Amniotic stem cell (primary cell): ENCODE results near the gene PDE6A.
"Not testable (repeated sequence)": the region's sequence is repeated elsewhere in the genome, so short reads cannot be mapped to it uniquely, and the experiment has no call there.

Source experiments
- DNase-seq: peaks from one replicate; lab custom pipeline; 2025; lab: John Stamatoyannopoulos, UW

PDE6A gene

GRCh38 chr5:149860801-149861322, 83.7 kb downstream of the PDE6A start:
- no peak for DNase-seq

DNA sequence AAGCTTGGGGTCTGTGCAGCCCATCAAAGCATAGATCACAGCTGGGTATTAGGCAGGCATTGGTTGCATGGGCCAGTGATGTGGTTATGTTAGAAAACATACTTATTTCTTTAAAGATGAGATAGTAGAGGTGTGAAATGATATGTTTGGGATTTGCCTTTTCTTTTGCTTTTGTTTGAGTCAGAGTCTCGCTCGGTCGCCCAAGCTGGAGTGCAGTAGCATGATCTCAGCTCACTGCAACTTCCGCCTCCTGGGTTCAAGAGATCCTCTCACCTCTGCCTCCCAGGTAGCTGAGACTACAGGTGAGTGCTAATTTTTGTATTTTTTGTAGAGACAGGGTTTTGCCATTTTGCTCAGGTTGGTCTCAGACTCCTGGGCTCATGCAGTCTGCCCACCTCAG, 84.8 kb downstream of the PDE6A start:
- no peak for DNase-seq

- not testable (repeated sequence) for DNase-seq
These were observed 86.1 kb downstream of the PDE6A start for GRCh38 chr5:149858481-149858880.

DNA sequence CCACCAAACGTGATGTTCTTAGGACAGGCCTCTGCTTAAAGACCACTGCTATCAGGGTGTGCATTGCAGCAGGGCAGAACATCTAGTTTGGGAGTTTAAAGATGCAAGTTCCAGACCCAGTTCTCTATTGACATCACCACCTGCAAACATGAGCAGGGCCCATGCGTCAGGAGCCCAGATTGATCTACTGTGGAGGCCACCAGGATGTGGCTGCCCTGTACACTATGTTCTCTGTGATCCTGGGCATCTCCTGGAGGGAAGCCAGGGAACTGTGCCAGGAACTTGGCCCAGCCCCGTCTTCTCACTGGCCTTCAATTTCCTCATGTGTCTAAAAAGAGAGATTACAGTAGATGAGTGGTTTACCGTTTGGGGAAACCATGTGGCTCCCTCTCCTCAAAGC, 87.1 kb downstream of the PDE6A start:
- no peak for DNase-seq

GRCh38 chr5:149855366-149855765, 89.2 kb downstream of the PDE6A start:
- DNase-seq = no peak

- DNase-seq = no peak
These were observed 89.7 kb downstream of the PDE6A start for GRCh38 chr5:149854866-149855265.

DNA sequence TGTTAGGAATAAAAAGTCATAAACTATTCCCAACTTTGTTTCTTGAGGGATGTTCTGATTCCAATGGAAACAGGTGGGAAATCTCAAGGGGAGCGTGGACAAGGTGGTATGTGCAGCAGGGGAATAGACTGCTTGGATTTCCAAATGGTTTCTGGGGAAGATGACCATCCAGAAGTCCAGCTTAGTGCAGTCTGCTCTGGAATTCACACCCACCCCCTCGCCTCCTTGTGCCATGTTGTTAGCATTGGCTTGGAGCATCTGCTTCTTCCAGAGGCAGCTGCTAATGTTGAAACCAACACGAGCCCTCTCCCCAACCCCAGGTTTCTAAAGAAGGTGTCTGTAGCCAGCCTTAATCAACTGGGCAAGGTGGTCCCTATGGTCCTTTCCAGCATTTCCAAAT, 90.9 kb downstream of the PDE6A start:
- no peak for DNase-seq

DNA sequence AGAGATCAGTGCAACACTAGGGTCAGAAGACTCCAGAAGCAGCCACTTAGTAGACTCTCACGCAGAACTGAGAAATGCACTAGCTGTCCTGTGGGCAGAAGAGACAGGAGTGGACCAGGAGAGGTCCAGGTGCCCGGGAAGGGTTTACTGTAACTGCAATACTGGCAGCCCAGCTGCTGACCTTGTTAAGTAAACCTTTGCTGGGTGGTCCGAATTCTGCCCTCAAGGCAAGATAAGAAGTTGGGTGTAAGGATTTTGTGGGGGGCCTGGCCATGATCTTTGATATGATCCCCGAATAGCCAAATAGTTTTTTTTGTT, 91.3 kb downstream of the PDE6A start:
- no peak for DNase-seq

DNA sequence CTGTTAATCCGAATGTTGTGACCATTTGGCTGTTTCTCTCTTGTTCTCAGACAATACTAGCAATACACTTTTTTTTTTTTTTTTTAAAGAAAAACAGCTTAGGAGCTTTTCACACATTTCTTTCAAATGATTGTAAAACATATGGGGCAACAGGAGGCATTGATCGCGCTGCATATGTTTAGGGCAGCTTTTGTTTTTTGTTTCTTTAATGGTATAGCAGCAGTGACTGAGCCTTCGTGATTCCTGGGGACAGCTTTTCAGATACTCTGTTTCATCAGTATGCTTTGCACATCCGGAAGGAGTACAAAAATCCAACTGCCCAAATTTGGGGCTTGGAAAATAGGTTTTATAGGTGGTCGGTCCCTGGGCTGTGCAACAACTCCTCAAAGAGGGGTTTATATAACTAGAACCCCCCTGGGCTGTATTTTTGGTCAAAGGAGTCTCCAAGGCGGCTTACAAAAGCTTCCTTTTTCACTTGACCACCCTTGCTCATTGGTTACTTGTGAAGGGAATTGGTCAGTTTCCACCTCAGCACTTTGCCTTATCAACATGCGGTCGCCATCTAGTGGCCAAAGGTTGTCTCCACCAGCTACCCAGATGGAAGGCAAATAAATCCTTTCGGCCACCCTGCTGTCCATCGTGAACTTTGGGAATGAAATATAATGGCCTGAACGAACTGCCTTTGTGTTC, 91.8 kb downstream of the PDE6A start:
- peak; percentile 54 for DNase-seq

DNA sequence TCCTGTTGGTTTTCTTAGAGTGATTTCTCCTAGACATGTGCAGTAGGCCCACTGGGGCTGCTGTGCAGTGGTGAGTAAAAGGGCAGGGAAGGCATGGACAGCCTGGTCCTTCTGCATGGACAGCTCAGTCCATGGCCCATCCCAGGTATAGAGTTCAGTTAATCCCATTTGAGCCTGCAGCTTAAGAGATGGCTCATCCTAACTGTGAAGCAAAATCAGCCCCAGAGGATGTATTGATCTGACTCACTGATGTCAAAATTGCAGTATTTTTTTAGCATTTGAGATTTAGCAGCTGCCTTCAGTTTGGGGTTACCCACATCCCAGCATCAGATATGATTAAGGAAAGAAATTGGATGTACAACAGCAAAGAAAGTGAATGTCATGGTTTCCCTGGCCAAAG, 93.4 kb downstream of the PDE6A start:
- DNase-seq = no peak

- no peak for DNase-seq
These were observed 94.4 kb downstream of the PDE6A start for GRCh38 chr5:149849966-149850910.

DNA sequence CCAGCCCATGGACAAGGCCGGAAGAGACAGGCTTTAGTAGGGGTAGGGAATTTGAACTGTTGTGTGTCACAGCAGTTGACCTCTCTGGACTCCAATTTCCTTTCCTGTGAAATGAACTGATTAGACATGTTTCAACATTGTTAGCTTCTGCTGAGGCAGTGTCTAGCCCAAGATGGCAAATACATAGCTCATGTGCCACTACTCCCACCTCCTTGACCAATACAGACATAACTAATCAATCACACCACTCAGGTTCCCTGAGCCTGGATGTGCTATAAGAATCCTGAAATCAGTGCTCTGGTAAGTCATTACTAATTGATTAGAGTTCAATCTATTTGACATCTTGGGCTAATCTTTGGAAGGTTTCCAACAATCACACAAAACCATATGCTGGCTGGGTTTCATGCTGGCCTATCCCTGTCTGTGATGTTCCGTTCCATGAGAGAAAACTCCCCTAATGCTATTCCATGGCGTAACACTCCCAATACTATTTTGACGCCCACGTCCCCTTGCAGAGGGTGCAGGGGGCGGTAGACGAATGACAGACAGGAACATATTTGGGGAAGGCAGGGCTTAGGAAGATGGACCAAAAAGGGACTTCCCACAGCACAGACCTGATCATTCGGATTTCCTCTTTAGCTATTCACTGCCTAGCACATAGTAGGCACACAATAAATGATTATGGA, 95.2 kb downstream of the PDE6A start:
- DNase-seq = no peak

- DNase-seq = no peak
These were observed 97.0 kb downstream of the PDE6A start for GRCh38 chr5:149847611-149848010.

DNA sequence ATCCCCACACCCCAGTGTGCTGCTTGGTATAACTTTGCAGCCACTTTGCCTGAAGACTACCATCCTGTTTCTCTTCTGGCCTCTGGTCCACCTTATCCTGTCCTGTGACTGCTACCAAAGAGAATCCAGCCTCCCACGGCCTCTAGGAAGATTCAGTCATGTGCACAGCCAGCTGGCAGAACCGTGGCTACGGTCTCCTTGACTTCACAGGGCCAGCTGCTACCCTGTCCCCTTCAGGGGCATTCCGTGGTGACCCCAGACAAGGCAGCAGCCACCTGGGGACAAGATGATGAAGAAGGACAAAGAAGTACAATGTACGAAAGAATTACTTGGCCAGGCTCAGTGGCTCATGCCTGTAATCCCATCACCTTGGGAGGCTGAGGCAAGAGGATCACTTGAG, 98.6 kb downstream of the PDE6A start:
- DNase-seq = no peak

DNA sequence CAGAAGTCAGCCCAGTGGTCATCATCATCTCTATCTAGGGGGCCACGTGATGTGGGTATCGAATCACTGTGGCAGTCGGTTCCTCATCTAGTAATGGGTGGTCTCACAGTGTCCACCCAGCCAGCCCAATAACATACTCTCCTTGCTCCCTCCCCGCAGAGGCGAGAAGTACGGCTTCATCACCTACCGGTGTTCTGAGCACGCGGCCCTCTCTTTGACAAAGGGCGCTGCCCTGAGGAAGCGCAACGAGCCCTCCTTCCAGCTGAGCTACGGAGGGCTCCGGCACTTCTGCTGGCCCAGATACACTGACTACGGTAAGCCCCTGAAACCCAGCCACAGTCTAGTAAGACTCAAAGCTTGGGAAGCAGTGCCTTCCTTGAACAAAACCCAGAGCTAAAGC, 99.0 kb downstream of the PDE6A start:
- DNase-seq = no peak

DNA sequence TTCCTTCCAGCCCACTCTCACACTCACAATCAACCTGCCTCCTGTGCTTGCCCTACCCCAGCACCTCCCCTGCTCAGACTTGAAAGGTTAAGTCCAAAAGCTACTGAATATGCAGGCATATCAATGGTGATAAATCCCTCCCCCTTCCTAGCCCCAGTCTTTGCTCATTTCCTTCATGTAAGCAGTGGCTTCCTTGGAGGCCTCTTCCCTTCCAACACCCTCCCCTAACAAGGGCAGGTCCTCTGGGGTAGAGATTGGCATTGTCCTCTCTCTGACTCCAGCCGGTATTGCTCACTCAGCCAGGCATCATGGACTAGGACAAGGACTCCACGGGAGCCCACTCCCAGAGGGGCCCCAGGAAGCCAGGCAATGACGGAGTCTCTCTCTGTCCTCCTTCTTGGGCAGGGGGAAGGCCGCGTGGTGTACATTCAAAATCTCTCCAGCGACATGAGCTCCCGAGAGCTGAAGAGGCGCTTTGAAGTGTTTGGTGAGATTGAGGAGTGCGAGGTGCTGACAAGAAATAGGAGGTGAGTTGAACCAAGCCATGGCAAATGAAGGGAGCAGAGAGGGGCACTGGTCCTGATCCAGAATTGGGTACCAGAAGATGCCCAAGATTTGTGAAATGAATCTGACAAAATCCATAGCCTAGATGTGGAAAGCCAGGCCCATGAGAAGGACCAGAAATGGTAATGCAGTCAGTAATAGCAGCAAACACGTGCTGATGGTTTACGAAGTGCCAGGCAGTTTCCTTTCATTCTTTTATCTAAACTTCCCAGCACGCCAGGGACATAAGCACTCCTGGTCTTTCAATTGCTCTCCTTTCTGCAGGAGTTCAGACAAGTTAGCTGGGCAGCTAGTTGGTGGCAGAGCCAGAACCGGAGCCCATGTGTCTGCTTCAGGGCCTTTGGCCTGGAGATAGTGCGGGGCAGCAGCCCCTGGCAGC, 102.5 kb downstream of the PDE6A start:
- DNase-seq = no peak

DNA sequence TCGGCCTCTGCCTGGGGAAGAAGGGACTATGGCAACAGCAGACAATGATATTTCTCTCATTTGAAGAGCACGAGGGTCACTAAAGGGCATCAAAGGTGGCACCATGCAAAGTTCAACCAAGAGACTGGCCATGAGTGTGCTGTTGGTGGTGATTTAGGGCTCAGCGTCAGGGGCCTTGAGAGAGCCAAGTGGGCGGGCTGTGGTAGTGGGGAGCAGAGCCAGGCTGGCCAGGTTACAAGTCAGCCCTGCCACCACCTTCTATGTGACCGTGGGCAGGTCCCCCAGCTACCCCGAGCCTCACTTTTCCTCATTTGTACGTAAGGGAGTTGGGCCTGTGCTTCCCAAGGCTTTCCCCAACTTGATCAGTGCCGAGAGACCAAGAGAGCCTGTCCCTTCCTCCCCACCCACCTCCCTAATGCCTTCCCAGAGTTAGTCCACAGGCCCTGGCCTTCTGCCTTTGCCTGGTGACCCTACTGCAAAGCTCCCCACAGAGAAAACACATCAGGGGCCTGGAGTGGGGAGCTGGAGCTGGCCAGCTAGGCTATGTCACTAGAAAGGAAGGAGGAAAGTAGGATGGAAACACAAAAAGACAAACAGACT, 104.3 kb downstream of the PDE6A start:
- no peak for DNase-seq

DNA sequence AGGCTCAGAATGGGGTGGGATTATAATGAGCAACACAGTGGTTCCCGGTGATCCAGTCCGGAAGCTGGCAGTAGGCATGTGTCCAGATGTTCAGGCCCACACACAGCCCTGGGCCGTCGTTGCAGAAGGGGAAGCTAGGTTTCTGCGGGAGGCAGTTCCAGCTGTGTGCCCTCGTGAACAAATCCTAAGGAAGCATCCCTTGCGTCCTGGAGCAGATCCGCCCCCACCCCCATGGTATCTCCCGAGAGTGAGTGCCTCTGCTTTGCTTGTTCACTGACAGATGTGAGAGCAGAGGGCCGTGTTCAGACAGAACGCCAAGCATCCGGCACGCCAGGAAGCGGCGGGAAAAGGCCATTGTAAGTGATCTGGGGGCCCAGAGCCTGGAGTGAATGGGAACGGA, 104.8 kb downstream of the PDE6A start:
- no peak for DNase-seq

- peak; percentile 9 for DNase-seq
These were observed 105.5 kb downstream of the PDE6A start for GRCh38 chr5:149838881-149839739.

- DNase-seq = peak; percentile 7
These were observed 106.8 kb downstream of the PDE6A start for GRCh38 chr5:149837680-149838269.
